Thyroid gland (tissue), 4 donors: ENCODE data around the gene SEL1L.

Experiments
- CTCF ChIP-seq, 6 experiments: fragments of 200-600 bp in 3 of 6; fragments of 450-650 bp in 3 of 6; sonication (generic) in 3 of 6; IDR thresholded peaks; one replicate each; pipeline ENCODE4 v1.5.1; 2016 to 2019; ENCODE audit warnings: antibody characterized with exemption in 6 of 6, mild to moderate bottlenecking in 2 of 6, inconsistent platforms in 1 of 6, moderate library complexity in 1 of 6
- POLR2A ChIP-seq, 2 donors: fragments of 450-650 bp; IDR thresholded peaks; one replicate each; pipeline ENCODE4 v1.6.1; 2017; ENCODE audit warnings: antibody characterized with exemption in 2 of 2, mild to moderate bottlenecking in 2 of 2, moderate library complexity in 1 of 2

GRCh38 chr14:81427348-81428058, 106.2 kb downstream of the SEL1L start:
- TF ChIP-seq CTCF (IDR thresholded peaks at IDR 0.05) (no peak), POLR2A (IDR thresholded peaks at IDR 0.05) (no peak)
